ENCODE results near the gene CHIC1.
"Not testable (repeated sequence)": the region's sequence is repeated elsewhere in the genome, so short reads cannot be mapped to it uniquely, and the experiment has no call there.

The CHIC1 gene

DNA sequence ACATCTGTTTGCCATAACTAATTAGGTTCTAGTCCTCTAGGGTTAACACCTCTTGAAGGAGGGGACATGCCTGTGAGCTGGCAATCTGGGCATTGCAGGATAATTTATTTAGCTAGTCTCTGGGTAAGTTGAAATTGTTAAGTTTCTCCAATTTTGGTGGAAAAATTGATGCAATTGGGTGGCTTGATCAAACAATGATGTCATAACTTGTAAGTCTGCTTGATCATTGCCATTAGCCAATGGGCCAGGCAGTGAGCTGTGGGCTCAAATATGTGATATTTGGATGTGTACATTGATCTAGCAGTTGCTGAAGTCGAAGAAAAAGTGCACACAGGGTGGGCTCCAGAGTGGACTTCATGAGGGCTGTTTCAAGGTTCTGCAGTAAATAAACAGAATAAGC, 98.3 kb downstream of the CHIC1 start:
- not testable (repeated sequence) for H3K4me3 ChIP-seq (ENCODE audit: insufficient read depth in 1 of 2, low read depth in 1 of 2, low read length in 2 of 2); DNase-seq; H3K36me3 ChIP-seq (ENCODE audit: control insufficient read depth in 1 of 2, insufficient read depth in 2 of 2, low read depth in 1 of 2, low read length in 2 of 2); H2BK120ac ChIP-seq (ENCODE audit: low read depth, low read length); H2BK15ac ChIP-seq (ENCODE audit: low read depth, poor library complexity, severe bottlenecking); H3K4me2 ChIP-seq (ENCODE audit: low read length, poor library complexity, severe bottlenecking); H4K91ac ChIP-seq (ENCODE audit: low read length); H2BK5ac ChIP-seq (ENCODE audit: low read depth, low read length, poor library complexity, severe bottlenecking); H2BK12ac ChIP-seq (ENCODE audit: low read length in 2 of 2); H3K4me1 ChIP-seq (ENCODE audit: control insufficient read depth, insufficient read depth, low read depth, low read length); H3K27ac ChIP-seq (ENCODE audit: low read length, poor library complexity, severe bottlenecking); H3K4ac ChIP-seq (ENCODE audit: low read depth in 1 of 2, low read length in 2 of 2); H3K79me1 ChIP-seq (replicated peaks; ENCODE audit: low read length, poor library complexity, severe bottlenecking); H2AK5ac ChIP-seq (ENCODE audit: low read length, severe bottlenecking); H3K27me3 ChIP-seq (ENCODE audit: control insufficient read depth in 1 of 2, insufficient read depth in 1 of 2, low read length in 2 of 2); H2AFZ ChIP-seq (ENCODE audit: low read depth, low read length); H3K14ac ChIP-seq (ENCODE audit: low read length in 2 of 2); H3K23ac ChIP-seq (ENCODE audit: low read length in 2 of 2); H3K18ac ChIP-seq (ENCODE audit: low read depth in 1 of 2, low read length in 2 of 2); H3K9ac ChIP-seq (ENCODE audit: low read length); H4K8ac ChIP-seq (ENCODE audit: low read length)
- WGBS: 100% methylated on average over 1 of the region's 1 CpG
- H3K9me3 ChIP-seq (ENCODE audit: control insufficient read depth, low read length): peaks cover 33% of the 10 kb centered on the region

DNA sequence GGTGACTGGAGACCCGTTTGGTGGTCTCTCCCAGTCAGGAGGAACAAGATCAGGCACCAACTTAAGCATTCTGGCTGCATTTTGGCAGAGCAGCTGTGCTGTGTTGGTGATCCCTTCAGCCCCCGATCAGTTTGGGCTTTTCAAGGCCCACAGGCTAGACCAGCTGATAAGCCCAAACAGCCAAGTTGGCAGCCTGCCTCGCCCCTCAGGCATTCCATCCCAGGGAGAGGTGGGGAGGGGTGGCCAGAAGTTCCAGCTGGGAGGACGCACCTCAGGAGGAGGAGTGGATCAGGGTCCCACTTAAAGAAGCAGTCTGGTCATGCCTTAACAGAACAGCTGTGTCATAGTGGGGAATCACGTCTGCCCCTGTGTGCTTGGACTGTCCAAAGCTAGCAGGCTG, 105.8 kb downstream of the CHIC1 start:
- no peak overlapping the region for H3K4me3 ChIP-seq (ENCODE audit: insufficient read depth in 1 of 2, low read depth in 1 of 2, low read length in 2 of 2)
- peaks cover 21% of the 10 kb centered on the region for H3K9me3 ChIP-seq (ENCODE audit: control insufficient read depth, low read length)
- no peak overlapping the region for H3K14ac ChIP-seq (ENCODE audit: low read length in 2 of 2)
- H3K27ac ChIP-seq (ENCODE audit: low read length, poor library complexity, severe bottlenecking): no peak overlapping the region
- no peak overlapping the region for H2AFZ ChIP-seq (ENCODE audit: low read depth, low read length)
- H2BK12ac ChIP-seq (ENCODE audit: low read length in 2 of 2): no peak overlapping the region
- no peaks in the 10 kb centered on the region for H3K27me3 ChIP-seq (ENCODE audit: control insufficient read depth in 1 of 2, insufficient read depth in 1 of 2, low read length in 2 of 2)
- H2AK5ac ChIP-seq (ENCODE audit: low read length, severe bottlenecking): no peak overlapping the region
- H4K91ac ChIP-seq (ENCODE audit: low read length): no peak overlapping the region
- H3K79me1 ChIP-seq (replicated peaks; ENCODE audit: low read length, poor library complexity, severe bottlenecking): peaks cover 6% of the 10 kb centered on the region
- H2BK120ac ChIP-seq (ENCODE audit: low read depth, low read length): no peak overlapping the region
- H3K4ac ChIP-seq (ENCODE audit: low read depth in 1 of 2, low read length in 2 of 2): no peak overlapping the region
- H4K8ac ChIP-seq (ENCODE audit: low read length): no peak overlapping the region
- no peaks in the 10 kb centered on the region for H3K4me1 ChIP-seq (ENCODE audit: control insufficient read depth, insufficient read depth, low read depth, low read length)
- H3K4me2 ChIP-seq (ENCODE audit: low read length, poor library complexity, severe bottlenecking): no peak overlapping the region
- H2BK15ac ChIP-seq (ENCODE audit: low read depth, poor library complexity, severe bottlenecking): no peak overlapping the region
- DNase-seq: no peak
- no peak overlapping the region for H3K23ac ChIP-seq (ENCODE audit: low read length in 2 of 2)
- no peak overlapping the region for H3K9ac ChIP-seq (ENCODE audit: low read length)
- no peak overlapping the region for H3K18ac ChIP-seq (ENCODE audit: low read depth in 1 of 2, low read length in 2 of 2)
- WGBS: 76% methylated on average over 4 of the region's 5 CpGs
- H3K36me3 ChIP-seq (ENCODE audit: control insufficient read depth in 1 of 2, insufficient read depth in 2 of 2, low read depth in 1 of 2, low read length in 2 of 2): peaks cover 0 to 3% of the 10 kb centered on the region in 2 experiments
- H2BK5ac ChIP-seq (ENCODE audit: low read depth, low read length, poor library complexity, severe bottlenecking): no peak overlapping the region

DNA sequence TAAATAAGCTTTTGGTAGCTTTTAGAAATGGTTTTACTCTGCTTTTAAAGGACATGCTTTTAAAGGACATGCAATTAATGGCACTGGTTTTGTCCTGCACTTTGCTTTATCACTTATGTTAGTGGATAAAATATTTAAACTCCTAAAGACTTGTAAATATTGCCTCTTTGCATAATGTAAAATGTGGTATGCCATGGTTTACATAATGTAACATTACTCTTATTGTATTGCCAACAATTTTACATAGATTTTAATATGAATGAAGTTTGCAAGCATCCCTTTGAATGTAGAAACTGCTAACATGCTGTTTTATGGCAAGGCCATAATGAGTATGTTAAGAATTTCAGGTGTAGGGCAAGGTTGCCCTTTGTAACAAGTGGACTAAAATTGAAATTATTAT, 118.4 kb downstream of the CHIC1 start:
- Histone ChIP-seq H4K91ac (ENCODE audit: low read length) (no peak overlapping the region), H3K18ac (ENCODE audit: low read depth in 1 of 2, low read length in 2 of 2) (no peak overlapping the region), H3K27ac (ENCODE audit: low read length, poor library complexity, severe bottlenecking) (no peak overlapping the region), H2BK5ac (ENCODE audit: low read depth, low read length, poor library complexity, severe bottlenecking) (no peak overlapping the region), H3K9ac (ENCODE audit: low read length) (no peak overlapping the region), H3K14ac (ENCODE audit: low read length in 2 of 2) (no peak overlapping the region), H3K9me3 (ENCODE audit: control insufficient read depth, low read length) (no peaks in the 10 kb centered on the region), H2BK12ac (ENCODE audit: low read length in 2 of 2) (no peak overlapping the region), H2BK120ac (ENCODE audit: low read depth, low read length) (no peak overlapping the region), H3K23ac (ENCODE audit: low read length in 2 of 2) (no peak overlapping the region), H3K4me2 (ENCODE audit: low read length, poor library complexity, severe bottlenecking) (no peak overlapping the region), H2AFZ (ENCODE audit: low read depth, low read length) (no peak overlapping the region), H3K79me1 (replicated peaks; ENCODE audit: low read length, poor library complexity, severe bottlenecking) (peaks cover 4% of the 10 kb centered on the region), H4K8ac (ENCODE audit: low read length) (no peak overlapping the region), H3K4ac (ENCODE audit: low read depth in 1 of 2, low read length in 2 of 2) (no peak overlapping the region), H3K27me3 (ENCODE audit: control insufficient read depth in 1 of 2, insufficient read depth in 1 of 2, low read length in 2 of 2) (peaks cover 0 to 3% of the 10 kb centered on the region in 2 experiments), H3K4me1 (ENCODE audit: control insufficient read depth, insufficient read depth, low read depth, low read length) (no peaks in the 10 kb centered on the region), H3K36me3 (ENCODE audit: control insufficient read depth in 1 of 2, insufficient read depth in 2 of 2, low read depth in 1 of 2, low read length in 2 of 2) (no peaks in the 10 kb centered on the region), H2AK5ac (ENCODE audit: low read length, severe bottlenecking) (no peak overlapping the region), H2BK15ac (ENCODE audit: low read depth, poor library complexity, severe bottlenecking) (no peak overlapping the region), H3K4me3 (ENCODE audit: insufficient read depth in 1 of 2, low read depth in 1 of 2, low read length in 2 of 2) (no peak overlapping the region)
- no peak for DNase-seq

DNA sequence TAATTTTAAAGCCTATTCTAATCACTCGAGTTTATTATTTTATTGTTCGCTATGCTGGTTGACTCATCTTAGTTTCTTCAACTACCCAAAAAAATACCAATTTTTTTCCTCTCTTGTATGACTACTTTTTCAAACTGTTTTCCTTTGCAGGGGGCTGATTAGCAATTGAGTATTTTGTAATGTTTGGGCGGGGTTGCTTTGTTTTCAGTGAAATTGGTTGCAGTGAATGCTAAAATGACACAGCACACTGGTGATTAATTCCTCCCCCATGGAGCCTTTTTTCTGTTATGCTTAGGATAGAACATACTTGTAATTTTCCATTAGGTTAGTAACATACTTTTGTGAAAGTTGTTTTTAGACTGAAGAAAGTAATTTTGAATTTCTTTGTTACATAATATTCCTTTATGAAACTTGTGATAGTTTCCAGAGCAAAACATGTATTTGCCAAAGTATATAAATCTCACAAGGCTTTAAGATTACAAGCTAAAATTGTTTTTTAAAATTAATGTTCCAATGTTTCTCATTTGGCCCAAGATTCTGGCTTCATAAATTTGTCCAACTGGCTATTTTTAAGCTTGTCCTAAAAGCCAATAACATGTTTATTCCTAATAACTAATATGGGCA, 120.4 kb downstream of the CHIC1 start:
- H3K14ac ChIP-seq (ENCODE audit: low read length in 2 of 2): no peak overlapping the region
- peaks cover 0 to 5% of the 10 kb centered on the region in 2 experiments for H3K36me3 ChIP-seq (ENCODE audit: control insufficient read depth in 1 of 2, insufficient read depth in 2 of 2, low read depth in 1 of 2, low read length in 2 of 2)
- no peak overlapping the region for H3K27ac ChIP-seq (ENCODE audit: low read length, poor library complexity, severe bottlenecking)
- no peak overlapping the region for H2BK120ac ChIP-seq (ENCODE audit: low read depth, low read length)
- H4K8ac ChIP-seq (ENCODE audit: low read length): no peak overlapping the region
- H3K9ac ChIP-seq (ENCODE audit: low read length): peak overlapping the region; percentile 65
- no peak overlapping the region for H3K23ac ChIP-seq (ENCODE audit: low read length in 2 of 2)
- H3K4ac ChIP-seq (ENCODE audit: low read depth in 1 of 2, low read length in 2 of 2): no peak overlapping the region
- H2AK5ac ChIP-seq (ENCODE audit: low read length, severe bottlenecking): no peak overlapping the region
- H3K18ac ChIP-seq (ENCODE audit: low read depth in 1 of 2, low read length in 2 of 2): no peak overlapping the region
- 100% methylated on average over 2 of the region's 3 CpGs for WGBS
- H3K79me1 ChIP-seq (replicated peaks; ENCODE audit: low read length, poor library complexity, severe bottlenecking): peaks cover under 1% of the 10 kb centered on the region
- H2BK15ac ChIP-seq (ENCODE audit: low read depth, poor library complexity, severe bottlenecking): no peak overlapping the region
- H3K27me3 ChIP-seq (ENCODE audit: control insufficient read depth in 1 of 2, insufficient read depth in 1 of 2, low read length in 2 of 2): peaks cover 0 to 3% of the 10 kb centered on the region in 2 experiments
- no peak for DNase-seq
- no peak overlapping the region for H2BK12ac ChIP-seq (ENCODE audit: low read length in 2 of 2)
- H4K91ac ChIP-seq (ENCODE audit: low read length): no peak overlapping the region
- H3K4me2 ChIP-seq (ENCODE audit: low read length, poor library complexity, severe bottlenecking): no peak overlapping the region
- no peaks in the 10 kb centered on the region for H3K4me1 ChIP-seq (ENCODE audit: control insufficient read depth, insufficient read depth, low read depth, low read length)
- H2BK5ac ChIP-seq (ENCODE audit: low read depth, low read length, poor library complexity, severe bottlenecking): no peak overlapping the region
- no peaks in the 10 kb centered on the region for H3K9me3 ChIP-seq (ENCODE audit: control insufficient read depth, low read length)
- H3K4me3 ChIP-seq (ENCODE audit: insufficient read depth in 1 of 2, low read depth in 1 of 2, low read length in 2 of 2): no peak overlapping the region
- no peak overlapping the region for H2AFZ ChIP-seq (ENCODE audit: low read depth, low read length)
